Right lobe of liver (tissue), 4 donors: ENCODE results near the gene SLC26A11.

Experiments
- CTCF ChIP-seq, 4 donors: fragments of 200-600 bp in 3 of 4; fragments of 450-650 bp in 1 of 4; IDR thresholded peaks; one replicate each; pipeline versions ENCODE4 v1.5.1 to v1.8.0; 2016 to 2022; ENCODE audit warnings: antibody characterized with exemption in 4 of 4, mild to moderate bottlenecking in 2 of 4
- POLR2A ChIP-seq: fragments of 450-650 bp; IDR thresholded peaks from one replicate; pipeline ENCODE4 v1.6.1; 2017; ENCODE audit warnings: antibody characterized with exemption, mild to moderate bottlenecking
- donor health status: DM: no; HTN: no; CAD: no.
- donor health status: DM: no; HTN: no; CAD: no.
- donor health status: DM: no; HTN: yes; CAD: no.

DNA sequence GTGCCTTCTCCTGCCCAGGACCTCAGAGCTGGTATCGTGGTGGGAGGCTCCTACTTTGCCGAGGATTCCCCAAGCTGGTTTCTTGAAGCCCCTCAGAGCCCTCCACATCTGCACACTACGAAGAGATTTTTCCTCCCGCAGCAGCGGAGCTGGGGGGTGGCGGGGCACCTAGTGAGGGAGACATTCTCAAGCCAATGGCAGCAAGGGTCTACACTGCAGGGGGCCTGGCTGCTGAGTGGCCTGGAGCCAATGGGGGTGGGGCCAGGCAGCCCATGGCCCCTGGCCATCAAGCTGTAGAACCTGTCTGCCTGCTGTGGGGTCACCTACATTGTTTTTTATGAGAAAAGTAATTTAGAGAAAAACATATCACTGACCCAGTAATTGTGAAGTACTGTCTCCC lies 5.0 kb downstream of the SLC26A11 start:
- TF ChIP-seq CTCF (IDR thresholded peaks at IDR 0.05): no peak
- TF ChIP-seq POLR2A: no peak
